H1 (cell line): ENCODE data around the gene COMMD8.

Experiments
- BCL11A ChIP-seq, 2 experiments: IDR thresholded peaks; one replicate each; pipeline ENCODE4 v1.6.1; 2011; ENCODE audit warnings: low read depth in 2 of 2, low read length in 2 of 2, mild to moderate bottlenecking in 2 of 2
- GABPA ChIP-seq: IDR thresholded peaks from 2 replicates; pipeline ENCODE4 v1.6.1; 2011; ENCODE audit warnings: mild to moderate bottlenecking, low read length, moderate library complexity, borderline replicate concordance; ENCODE audit not compliant: insufficient read depth
- PHF8 ChIP-seq: fragments of 200-600 bp; sonication (generic); conservative IDR thresholded peaks from 2 replicates; pipeline ENCODE4 v1.7.1; 2012; ENCODE audit warnings: low read depth, mild to moderate bottlenecking, inconsistent platforms, low read length, moderate library complexity
- TF ChIP-seq, protein P1 (sequence below), 3 experiments: IDR thresholded peaks; 1 replicate in 2 of 3; 2 replicates in 1 of 3; pipeline versions ENCODE4 v1.5.1 to v1.6.1; 2011; ENCODE audit warnings: low read length in 3 of 3, mild to moderate bottlenecking in 3 of 3, inconsistent platforms in 2 of 3, low read depth in 1 of 3, moderate library complexity in 1 of 3; ENCODE audit not compliant: insufficient read depth in 1 of 3; ENCODE audit errors: control extremely low read depth in 1 of 3

DNA sequence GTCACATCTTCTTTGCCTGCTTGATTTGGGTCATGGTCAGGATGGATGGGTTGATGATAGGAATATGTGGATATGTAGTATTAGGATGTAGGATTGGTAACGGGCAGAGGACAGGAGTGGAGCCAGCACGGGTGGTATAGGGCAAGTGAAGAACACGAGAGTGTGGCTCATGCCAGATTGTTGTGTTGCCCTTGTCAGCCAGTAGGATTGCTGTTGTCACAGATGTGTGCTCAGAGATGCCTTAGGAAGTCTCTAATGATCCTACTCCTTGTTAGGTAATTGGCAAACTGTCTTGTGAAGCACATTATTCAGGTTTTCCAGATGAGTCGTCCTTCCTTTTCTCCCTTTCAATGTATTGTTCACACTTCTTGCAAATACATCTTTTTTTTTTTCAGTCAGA, 27.0 kb upstream of the COMMD8 start:
- TF ChIP-seq BCL11A (IDR thresholded peaks at IDR 0.05; ENCODE audit: low read depth in 2 of 2, low read length in 2 of 2) (no peak), PHF8 (no peak), GABPA (no peak)
- TF ChIP-seq, protein P1, sequence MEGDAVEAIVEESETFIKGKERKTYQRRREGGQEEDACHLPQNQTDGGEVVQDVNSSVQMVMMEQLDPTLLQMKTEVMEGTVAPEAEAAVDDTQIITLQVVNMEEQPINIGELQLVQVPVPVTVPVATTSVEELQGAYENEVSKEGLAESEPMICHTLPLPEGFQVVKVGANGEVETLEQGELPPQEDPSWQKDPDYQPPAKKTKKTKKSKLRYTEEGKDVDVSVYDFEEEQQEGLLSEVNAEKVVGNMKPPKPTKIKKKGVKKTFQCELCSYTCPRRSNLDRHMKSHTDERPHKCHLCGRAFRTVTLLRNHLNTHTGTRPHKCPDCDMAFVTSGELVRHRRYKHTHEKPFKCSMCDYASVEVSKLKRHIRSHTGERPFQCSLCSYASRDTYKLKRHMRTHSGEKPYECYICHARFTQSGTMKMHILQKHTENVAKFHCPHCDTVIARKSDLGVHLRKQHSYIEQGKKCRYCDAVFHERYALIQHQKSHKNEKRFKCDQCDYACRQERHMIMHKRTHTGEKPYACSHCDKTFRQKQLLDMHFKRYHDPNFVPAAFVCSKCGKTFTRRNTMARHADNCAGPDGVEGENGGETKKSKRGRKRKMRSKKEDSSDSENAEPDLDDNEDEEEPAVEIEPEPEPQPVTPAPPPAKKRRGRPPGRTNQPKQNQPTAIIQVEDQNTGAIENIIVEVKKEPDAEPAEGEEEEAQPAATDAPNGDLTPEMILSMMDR (IDR thresholded peaks at IDR 0.05; ENCODE audit: control extremely low read depth in 1 of 3, insufficient read depth in 1 of 3, low read depth in 1 of 3, low read length in 3 of 3) = peak; percentile 53 to 83 (median 63); a peak in 3 of 4 replicates
